HG02623 (cell line): ENCODE results near the gene TUT4.

Source experiments
- ATAC-seq: cut with Tn5 transposase; IDR thresholded peaks from one replicate; pipeline ENCODE4 v1.9.1; 2021; ENCODE audit warnings: moderate library complexity; ENCODE audit not compliant: unreplicated experiment

TUT4 gene

DNA sequence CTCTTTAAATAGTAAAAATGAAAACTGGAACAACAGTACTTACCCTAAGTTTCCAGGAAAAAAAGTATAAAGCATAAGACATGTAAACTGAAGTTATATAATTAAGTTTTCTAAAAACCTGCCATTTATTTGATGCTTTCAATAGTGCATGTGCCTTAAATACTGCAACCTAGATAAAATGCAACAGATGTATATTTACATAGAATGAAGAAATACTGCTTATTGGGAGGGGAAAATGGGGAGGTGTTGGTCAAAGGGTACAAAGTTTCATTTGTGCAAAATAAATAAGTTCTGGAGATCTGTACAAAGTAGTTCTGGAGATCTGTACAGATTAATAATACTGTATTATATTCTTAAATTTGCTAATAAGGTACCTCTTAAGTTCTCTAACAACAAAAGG is 79.9 kb downstream of the TUT4 start:
- ATAC-seq, result no peak

DNA sequence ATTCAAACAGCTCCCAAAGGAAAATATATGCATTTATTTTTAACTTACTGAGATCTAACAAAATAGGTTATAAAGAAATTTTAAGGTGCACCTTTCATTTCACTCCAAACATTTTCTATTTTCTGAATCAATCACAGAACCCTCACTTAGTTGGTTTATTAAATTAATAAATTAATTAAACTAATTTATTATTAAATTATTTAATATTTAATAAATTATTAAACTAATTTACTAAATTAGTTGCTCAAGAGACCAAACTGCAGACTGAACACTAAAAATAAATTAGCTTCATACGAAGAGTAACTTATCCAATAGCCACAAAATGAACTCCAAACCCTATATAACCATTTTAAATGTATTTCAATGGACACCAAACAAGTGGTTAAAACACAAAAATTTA is 80.5 kb downstream of the TUT4 start:
- ATAC-seq, result no peak

DNA sequence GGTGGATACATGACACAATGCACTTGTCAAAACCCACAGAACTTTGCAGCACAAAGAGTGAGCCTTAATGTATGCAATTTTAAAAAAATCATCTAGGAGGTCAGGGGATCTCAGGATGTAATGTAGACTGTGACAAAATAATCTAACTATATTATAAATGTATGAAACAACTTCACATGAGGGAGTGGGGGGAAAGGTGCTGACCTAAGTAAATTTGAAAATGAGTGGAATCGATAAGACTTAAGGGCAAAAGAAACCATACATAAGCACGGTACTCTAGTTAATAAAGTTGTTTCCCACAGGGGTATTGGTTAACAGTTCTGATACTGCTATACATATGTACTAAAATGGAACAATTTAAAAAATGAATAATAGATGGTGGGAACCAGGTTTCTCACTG is 83.8 kb downstream of the TUT4 start:
- no peak for ATAC-seq

DNA sequence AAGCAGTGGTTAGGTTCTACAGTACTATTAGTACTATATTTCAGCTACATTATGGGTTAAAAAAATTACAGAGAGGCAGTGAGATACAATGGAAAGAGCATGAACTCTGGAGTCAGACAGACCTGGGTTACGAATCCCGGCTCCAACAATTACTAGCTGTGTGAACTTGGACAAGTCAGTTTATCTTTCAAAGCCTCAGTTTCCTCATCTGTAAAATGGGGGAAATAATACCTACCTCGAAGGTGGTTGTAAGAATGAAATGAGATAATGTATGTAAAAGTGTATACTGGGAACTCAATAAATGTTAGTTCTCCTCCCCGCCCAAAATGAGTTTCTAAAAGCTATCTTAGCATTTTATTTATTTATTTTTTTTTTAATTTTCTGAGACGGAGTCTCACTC is 89.0 kb downstream of the TUT4 start:
- ATAC-seq, result no peak

DNA sequence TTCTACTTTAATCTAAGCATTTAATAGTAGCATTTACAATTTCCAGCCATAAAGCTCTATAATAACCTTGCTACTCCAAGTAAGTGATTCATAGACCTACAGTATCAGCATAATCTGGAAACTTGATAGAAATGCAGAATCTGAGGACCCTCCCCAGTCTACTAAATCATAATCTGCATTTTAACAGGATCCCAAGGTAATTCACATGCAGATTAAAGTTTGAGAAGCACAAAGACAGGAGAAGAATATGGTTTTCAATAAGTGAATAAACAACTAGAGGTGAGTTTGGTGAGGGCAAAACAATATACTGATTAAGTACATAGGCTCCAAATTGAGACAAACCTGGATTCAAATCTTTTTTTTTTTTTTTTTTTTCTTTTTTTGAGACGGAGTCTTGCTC is 91.1 kb downstream of the TUT4 start:
- ATAC-seq, result no peak

DNA sequence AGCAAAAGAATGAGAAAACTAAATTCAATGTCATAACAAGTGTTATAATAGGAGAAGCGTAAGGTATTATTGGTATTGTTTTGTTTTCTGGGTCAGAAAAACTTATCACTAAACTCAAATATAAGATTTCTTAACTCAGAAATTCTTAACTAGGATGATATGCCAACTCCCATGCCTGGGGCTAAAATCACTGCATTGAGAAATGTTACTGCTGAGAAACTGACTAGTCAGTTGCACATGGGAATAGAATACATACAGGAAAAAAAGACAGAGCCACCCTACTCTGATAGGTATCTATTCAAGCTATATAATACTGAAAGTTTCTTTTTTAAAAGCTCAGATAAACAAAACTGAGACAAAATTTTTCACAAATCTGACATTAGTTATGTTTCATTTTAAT is 92.2 kb downstream of the TUT4 start:
- no peak for ATAC-seq

DNA sequence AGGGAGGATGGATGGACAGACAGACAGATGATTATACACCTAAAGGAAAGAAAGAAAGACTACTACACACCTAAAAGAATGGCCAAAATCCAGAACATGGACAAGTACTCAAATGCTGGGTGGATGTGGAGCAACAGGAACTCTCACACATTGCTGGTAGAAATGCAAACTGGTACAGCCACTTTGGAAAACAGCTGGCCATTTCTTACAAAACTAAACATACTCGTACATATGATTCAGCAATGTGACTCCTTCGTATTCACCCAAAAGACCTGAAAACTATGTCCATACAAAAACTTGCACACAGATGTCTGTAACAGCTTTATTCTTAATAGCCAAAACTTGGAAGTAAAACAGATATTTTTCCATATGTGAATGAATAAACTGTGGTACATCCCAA is 97.2 kb downstream of the TUT4 start:
- ATAC-seq, result no peak

DNA sequence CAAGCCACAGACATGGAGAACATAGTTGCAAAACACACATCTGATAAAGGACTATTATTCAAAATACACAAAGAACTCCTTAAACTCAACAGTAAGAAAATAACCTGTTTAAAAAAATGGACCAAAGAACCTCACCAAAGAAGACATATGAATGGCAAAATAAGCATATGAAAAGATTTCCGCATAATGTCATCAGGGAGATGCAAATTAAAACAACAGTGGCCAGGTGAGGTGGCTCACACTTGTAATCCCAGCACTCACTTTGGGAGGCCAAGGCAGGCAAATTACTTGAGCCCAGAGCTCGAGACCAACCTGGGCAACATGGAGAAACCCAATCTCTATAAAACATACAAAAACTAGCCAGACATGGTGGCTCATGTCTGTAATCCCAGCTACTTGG is 98.1 kb downstream of the TUT4 start:
- ATAC-seq, result no peak

DNA sequence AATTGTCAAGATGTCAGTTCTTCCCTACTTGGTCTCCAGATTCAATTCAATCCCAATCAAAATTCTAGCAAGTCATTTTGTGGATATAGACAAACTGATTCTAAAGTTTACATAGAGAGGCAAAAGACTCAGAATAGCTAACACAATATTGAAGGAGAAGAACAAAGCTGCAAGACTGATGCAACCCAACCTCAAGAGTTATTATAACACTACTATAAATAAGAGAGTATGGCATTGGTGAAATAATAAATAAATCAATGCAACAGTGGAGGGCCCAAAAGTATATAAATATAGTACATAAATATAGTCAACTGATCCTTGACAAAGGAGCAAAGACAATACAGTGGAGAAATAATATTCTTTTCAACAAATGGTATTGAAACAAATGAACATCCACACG is 98.8 kb downstream of the TUT4 start:
- ATAC-seq, result no peak

DNA sequence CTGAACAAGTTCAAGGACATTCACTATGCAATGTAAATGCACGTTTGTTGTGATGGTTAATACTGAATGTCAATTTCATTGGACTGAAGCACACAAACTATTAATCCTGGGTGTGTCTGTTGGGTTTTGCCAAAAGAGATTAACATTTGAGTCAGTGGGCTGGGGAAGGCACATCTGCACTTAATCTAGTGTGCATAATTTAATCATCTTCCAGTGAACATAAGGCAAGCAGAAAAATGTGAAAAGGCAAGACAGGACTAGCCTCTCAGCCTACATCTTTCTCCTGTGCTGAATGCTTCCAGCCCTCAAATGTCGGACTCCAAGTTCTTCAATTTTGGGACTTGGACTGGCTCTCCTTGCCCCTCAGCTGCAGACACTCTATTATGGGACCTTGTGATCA is 108.4 kb downstream of the TUT4 start:
- no peak for ATAC-seq

DNA sequence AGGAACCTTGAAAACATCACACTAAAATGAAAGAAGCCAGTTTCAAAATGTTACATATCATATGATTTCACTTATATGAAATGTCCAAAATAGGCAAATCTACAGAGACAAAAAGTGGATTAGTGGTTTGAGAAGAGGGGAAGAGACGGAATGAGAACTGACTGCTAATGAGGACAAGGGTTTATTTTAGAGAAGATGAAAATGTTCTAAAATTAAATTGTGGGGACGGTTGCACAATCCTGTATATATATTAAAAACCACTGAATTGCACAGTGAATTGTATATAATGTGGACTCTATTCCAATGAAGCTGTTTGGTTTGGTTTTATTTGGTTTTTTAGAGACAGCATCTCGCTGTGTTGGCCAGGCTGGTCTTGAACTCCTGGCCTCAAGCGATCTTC is 112.9 kb downstream of the TUT4 start:
- ATAC-seq, result no peak

DNA sequence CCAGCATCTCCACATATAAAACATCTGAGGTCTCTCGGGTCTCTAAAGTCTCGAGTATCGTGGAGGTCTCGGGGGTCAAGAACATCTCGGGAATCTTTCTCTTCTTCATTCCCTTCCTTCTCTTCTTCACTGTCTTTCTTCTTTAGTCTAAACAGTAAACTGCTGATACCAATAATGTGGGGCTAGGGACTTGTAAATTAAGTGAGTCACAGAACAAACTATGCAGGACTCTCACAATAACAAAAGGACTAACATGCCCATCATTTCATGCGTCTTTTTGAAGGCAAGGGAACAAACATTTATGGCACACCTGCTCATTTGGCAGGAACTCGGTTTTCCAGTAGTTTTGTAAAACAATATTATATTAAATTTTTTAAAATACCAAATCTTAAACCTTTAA is 116.1 kb downstream of the TUT4 start:
- no peak for ATAC-seq

DNA sequence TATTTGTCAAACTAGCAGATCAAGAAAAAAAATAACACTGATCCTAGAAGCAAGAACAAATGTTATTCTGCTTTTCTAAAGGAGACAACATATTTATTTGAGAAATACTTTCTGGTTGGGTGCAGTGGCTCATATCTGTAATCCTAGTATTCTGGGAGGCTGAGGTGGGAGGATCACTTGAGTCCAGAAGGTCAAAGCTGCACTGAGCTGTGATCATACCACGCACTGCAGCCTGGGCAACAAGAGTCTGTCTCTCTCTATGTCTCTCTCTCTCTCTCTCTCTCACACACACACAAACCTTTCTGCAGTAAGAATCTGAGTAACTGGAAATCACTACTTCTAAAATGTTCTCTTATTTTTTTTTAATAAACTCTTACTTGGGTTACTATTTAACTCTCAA is 117.2 kb downstream of the TUT4 start:
- no peak for ATAC-seq

DNA sequence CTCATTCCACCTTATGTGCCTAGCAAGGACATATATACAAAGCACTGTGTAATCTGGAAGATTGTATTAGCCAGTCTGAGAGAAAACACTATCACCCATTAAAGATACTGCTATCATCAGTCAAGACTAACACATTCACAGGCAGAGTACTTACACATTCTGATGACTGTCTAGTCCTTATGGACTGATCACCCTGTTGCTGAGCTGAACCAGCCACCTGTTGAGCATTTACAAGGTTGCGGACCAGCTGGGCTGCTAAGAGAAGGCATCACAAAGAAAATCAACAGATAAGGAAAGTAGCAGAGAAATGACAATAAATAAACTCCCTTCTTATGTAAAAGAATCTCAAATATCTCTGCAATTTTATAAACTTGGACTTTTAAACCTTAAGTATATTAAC is 117.7 kb downstream of the TUT4 start:
- ATAC-seq, result no peak

DNA sequence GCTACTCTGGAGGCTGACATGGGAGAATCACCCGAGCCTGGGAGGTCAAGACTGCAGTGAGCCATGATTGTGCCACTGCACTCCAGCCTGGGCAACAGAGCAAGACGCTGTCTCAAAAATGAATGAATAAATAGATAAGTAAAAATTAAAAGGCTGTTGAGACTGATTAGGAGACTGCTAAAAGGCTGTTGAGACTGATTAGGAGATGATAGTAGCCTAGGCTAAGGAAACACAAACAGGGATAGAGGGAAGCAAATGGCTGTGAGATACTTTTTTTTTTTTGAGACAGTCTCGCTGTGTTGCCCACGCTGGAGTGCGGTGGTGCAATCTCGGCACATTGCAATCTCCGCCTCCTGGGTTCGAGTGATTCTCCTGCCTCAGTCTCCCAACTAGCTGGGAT is 120.1 kb downstream of the TUT4 start:
- no peak for ATAC-seq

DNA sequence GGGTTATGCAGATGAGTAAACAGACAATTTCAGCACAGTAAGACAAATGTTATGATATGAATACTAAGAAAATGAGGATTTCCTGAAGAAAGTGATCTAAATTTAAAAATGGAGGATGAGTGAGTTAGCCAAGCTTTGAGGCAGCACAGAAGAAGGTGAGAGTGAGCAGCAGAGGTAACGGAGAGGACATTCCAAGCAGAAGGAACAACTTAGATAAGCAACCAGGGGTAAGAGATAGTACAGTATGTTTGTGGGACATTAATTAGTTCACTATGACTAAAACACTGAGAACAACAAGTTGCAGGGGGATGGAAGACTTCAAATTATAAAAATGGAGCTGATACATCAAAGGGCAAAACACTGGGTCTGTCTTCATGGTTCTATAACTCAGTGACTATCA is 125.7 kb downstream of the TUT4 start:
- ATAC-seq, result no peak

DNA sequence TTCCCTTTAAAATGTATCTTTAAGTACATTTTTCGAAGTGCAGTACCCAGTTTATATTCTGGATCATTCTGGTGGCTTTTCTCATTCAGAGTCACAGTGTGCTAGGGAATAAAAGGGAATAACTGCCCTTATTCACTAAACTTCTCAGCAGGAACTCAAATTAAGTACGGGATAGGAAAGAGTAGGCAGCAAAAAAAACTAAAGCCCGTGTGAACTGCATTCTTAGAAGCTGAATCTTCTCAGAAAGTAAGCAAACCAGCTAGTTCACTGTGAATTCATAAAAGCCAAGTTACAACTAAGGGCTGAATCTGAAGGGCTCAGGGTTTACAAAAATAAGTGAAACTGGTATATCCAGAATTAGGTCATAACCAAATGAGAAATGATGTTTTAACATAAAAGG is 126.5 kb downstream of the TUT4 start:
- ATAC-seq, result no peak

DNA sequence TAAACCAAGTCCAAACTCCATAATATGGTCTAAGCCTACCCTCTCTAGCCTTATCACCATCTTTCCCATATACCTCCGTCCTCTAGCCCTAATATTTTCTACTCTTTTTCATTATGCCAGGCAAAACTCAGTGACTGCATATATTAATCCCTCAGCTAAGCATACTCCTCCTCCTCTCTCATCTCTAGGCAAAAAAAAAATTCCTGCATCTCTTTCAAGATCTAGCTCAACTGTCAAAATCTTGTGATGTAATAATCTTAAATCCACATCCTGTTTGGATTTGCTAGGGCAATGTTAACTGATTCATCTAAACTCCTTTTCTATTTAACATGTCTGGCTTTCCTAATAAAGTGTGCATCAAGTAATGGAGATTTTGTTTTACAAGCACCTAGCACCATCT is 128.1 kb downstream of the TUT4 start:
- no peak for ATAC-seq

DNA sequence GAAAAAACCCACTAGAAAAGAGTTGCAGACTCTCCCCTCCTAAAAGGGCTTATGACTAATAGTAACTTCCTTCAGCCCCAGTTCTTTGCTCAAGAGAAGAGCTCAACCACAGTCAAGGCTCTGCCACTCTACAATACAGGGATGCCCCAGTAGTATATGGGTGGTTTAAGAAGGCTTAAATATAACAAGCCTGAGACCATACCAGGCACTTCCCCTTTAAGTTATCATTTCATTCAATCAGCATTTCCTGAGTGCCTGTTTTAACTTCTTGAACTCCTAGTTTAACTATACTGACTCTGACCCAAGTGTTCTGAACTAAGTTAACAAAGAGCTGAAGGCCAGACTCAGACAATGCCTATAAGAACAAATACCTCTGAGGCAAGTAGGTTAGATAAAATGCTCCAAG is 128.7 kb downstream of the TUT4 start:
- ATAC-seq, result no peak

DNA sequence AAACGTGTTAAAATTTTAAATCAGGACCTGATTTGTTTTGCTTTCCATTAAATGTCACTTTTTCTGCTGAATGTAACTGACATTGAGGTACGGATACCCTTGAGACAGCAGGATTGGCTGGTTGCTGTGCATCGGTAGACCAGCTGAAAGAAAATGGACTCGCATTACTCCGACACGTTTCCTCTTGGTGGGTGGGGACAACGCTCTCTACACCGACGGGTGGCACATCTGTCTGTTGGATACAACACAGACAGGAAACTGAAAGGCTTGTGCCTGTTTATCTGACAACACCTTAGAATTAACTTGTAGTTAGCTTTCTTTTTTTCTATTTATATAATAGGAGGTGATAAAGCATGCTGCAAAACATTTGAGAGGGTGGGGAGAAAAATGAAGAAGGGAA is 129.1 kb downstream of the TUT4 start:
- no peak for ATAC-seq

DNA sequence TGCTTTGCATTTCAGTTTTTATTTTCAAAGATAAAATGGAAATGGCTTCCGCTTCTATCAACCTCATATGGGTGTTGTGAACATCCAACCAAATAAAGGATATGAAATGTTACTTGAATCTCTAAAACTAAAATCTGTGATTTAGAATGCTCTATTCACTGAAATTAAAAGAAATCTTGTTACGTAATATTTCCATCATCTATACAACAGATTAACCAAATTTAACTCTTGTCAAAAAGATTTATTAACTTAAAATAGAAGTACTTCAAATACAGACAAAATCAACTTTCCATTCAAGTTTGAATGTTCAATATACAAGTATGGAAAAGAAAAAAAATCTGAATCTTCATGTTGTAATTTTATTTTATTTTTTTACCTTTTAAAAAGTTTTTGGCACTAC is 129.8 kb downstream of the TUT4 start:
- no peak for ATAC-seq

DNA sequence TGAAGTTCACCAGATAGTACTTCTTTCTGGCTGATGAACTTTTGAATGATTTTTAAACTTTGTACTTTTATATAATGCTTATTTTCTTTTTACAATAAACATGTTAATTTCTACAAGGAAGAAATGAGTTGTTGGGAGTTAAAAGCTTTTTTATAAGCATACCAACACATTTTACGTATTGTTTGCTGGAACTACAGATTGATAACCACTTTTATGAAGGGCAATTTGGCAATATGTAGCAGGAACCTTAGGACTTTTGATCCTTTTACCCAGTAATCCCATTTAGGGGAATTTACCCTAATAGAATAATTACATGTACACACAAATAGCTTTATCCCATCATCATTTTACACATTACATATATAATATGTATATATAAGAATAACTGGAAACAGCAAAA is 132.2 kb downstream of the TUT4 start:
- no peak for ATAC-seq

DNA sequence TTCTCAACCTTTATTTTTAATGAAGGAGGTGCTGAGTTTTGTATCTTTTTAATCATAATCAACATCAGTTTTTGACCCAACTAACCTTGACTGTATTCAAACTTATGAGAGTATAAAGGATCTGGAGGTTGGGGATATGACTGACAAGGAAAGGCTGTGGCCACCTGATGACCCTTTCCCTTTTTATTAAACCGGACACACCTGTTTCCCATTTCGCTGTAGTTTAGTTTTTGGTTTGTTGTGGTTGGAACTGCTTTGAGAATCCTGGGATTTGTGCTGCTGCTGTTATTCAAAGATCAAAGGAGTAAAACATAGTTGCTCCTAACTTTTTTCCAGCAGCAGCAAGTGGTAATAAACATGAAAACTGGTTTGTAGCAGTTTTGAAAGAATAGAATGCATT is 136.1 kb downstream of the TUT4 start:
- ATAC-seq, result no peak

DNA sequence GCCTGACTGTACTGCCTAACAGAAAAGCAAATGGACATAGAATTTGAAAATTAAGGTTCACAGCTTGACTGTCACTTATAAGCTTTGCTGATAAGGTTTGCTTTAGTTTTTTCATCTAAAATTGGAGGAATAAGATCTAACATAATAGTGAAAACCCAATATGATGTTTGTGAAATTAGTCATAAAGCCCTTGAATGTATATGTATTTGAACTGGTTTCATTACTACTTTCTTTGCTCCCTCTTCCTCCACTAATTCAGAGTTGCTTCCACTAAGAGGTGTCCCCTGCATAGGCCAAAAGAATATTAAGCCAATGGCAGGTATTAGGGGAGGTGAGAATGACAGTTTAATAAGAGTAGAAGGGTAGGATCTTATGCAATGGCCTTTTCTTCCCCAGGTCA is 137.9 kb downstream of the TUT4 start:
- no peak for ATAC-seq
